Heart left ventricle (tissue), 13 donors: ENCODE results near the gene GH1.

Experiments
- CTCF ChIP-seq, 12 donors: fragments of 200-600 bp; sonication (generic) in 4 of 12; IDR thresholded peaks; one replicate each; pipeline versions ENCODE4 v1.5.0 to v1.8.0; 2018 to 2022; ENCODE audit warnings: antibody characterized with exemption in 12 of 12, mild to moderate bottlenecking in 5 of 12
- POLR2A ChIP-seq, 2 donors: fragments of 450-650 bp; IDR thresholded peaks; one replicate each; pipeline ENCODE4 v1.6.1; 2017; ENCODE audit warnings: antibody characterized with exemption in 2 of 2, mild to moderate bottlenecking in 2 of 2, moderate library complexity in 2 of 2
- donor health status: ischemic (EF 13 %, LVEDD 7.1; RV severe dilation, severe dysfunction).
- donor health status: DM: no; HTN: yes; CAD: no.
- donor health status: DM: no; HTN: no; CAD: no.
- donor health status: ischemic (EF 25% LVEDD 6.9; RV normal size, moderate dysfunction).
- donor health status: ischemic (EF 25% LVEDD 5.7; RV mildly dilated, moderate dysfunction).
- donor health status: ischemic (EF 35%, LVEDD 5.7; RV mildly dilated, moderate dysfunction).
- donor health status: nonischemic (EF 11% LVEDD 7.7; RV severe dilation, severe dysfunction).
- donor health status: DM: yes; HTN: yes; CAD: no.
- donor health status: PGD.
- donor health status: ischemic (EF 29% LVEDD 5.4; RV normal size, mild dysfunction).
- donor health status: nonischemic (EF 23%, LVEDD 6.1; RV moderate dilation, normal function).

- TF ChIP-seq POLR2A (IDR thresholded peaks at IDR 0.05) (no peak), CTCF (IDR thresholded peaks at IDR 0.05) (peak; percentile 77 to 91 (median 81))
Measured at GRCh38 chr17:63911657-63912100, 7.0 kb downstream of the GH1 start.
